Omental fat pad (tissue), 4 donors: ENCODE results near the gene PATL1. TPM values are rescaled to one million over a fixed set of nuclear protein-coding genes. Genes with fewer than 3 reads are reported as not detected.

Experiments used
- ATAC-seq: fragments of 150-250 bp; one replicate; pipeline ENCODE4 v1.9.1; 2016; ENCODE audit warnings: mild to moderate bottlenecking, moderate library complexity; ENCODE audit not compliant: low FRiP score
- DNase-seq: peaks from one replicate; pipeline ENCODE4 v3.0.0-alpha.2; 2019; ENCODE audit warnings: low spot score
- CTCF ChIP-seq, 3 donors: fragments of 450-650 bp; IDR thresholded peaks; one replicate each; pipeline ENCODE4 v1.5.1; 2016 to 2017; ENCODE audit warnings: antibody characterized with exemption in 3 of 3, mild to moderate bottlenecking in 3 of 3, moderate library complexity in 2 of 3
- total RNA-seq, 4 donors: library from RNA; depleted of rRNA; stranded (reverse); fragments of >200 nt; gene quantifications; one replicate each; pipeline ENCODE4 v1.1.0, GENCODE V29; 2016

Gene PATL1
- total RNA-seq, 4 donors from 2014 or later: 14.8 to 19.6 (median 17.1) TPM

GRCh38 chr11:59673291-59673690 is 4.5 kb upstream of the PATL1 start:
- no peak for DNase-seq
- no peak for ATAC-seq
- no peak for TF ChIP-seq CTCF (IDR thresholded peaks at IDR 0.05)

- no peak for TF ChIP-seq CTCF (IDR thresholded peaks at IDR 0.05)
- no peak for ATAC-seq
- no peak for DNase-seq
Measured at GRCh38 chr11:59671471-59671870, 2.6 kb upstream of the PATL1 start.

GRCh38 chr11:59669611-59670009 is 773 bp upstream of the PATL1 start:
- TF ChIP-seq CTCF (IDR thresholded peaks at IDR 0.05): no peak
- DNase-seq: no peak
- ATAC-seq: peak; percentile 21

- peak; percentile 72 for ATAC-seq
- DNase-seq: peak; percentile 59
- no peak for TF ChIP-seq CTCF (IDR thresholded peaks at IDR 0.05)
Measured at GRCh38 chr11:59668188-59668949, 468 bp downstream of the PATL1 start.

GRCh38 chr11:59667812-59668187 is 1.0 kb downstream of the PATL1 start:
- DNase-seq: no peak
- ATAC-seq: no peak
- TF ChIP-seq CTCF (IDR thresholded peaks at IDR 0.05): no peak

GRCh38 chr11:59666969-59667368 is 1.9 kb downstream of the PATL1 start:
- DNase-seq (no peak), ATAC-seq (no peak)
- no peak for TF ChIP-seq CTCF (IDR thresholded peaks at IDR 0.05)

- DNase-seq (no peak), ATAC-seq (no peak)
- TF ChIP-seq CTCF (IDR thresholded peaks at IDR 0.05): no peak
Measured at GRCh38 chr11:59660621-59661020, 8.2 kb downstream of the PATL1 start.
